HEK293 (cell line): ENCODE data around the gene CDS1.

Experiments used
- CTCF ChIA-PET: fragments of 350-600 bp; formaldehyde crosslinking; extraction: SDS; loops from one replicate; lab custom pipeline; 2021; ENCODE audit warnings: antibody characterized with exemption; lab: Yijun Ruan, JAX
- POLR2A ChIA-PET: fragments of 300-600 bp; formaldehyde crosslinking; extraction: SDS; loops from one replicate; lab custom pipeline; 2020; ENCODE audit warnings: antibody characterized with exemption, inconsistent platforms; lab: Yijun Ruan, JAX
- H3K27ac ChIP-seq: fragments of 200-500 bp; sonication (Bioruptor generic); 2 replicates; pipeline ENCODE4 v1.5.1; 2014; ENCODE audit warnings: low read depth, low read length, control low read depth, inconsistent platforms; ENCODE audit errors: extremely low read depth
- H3K36me3 ChIP-seq, 2 experiments: fragments of 200-500 bp in 1 of 2; sonication (Bioruptor generic) in 1 of 2; 1 replicate in 1 of 2; 2 replicates in 1 of 2; pipeline ENCODE4 v1.5.1; 2014 to 2017; ENCODE audit warnings: inconsistent platforms in 2 of 2, low read length in 2 of 2; ENCODE audit not compliant: control insufficient read depth in 2 of 2, insufficient read depth in 1 of 2
- H3K4me1 ChIP-seq: fragments of 200-500 bp; sonication (Bioruptor generic); 2 replicates; pipeline ENCODE4 v1.5.1; 2014; ENCODE audit warnings: mild to moderate bottlenecking, low read length, inconsistent platforms; ENCODE audit not compliant: control insufficient read depth, insufficient read depth
- H3K4me3 ChIP-seq: 2 replicates; pipeline ENCODE4 v1.5.1; 2011; ENCODE audit warnings: low read depth, mild to moderate bottlenecking, control low read depth, low read length, moderate library complexity
- H3K9me3 ChIP-seq: fragments of 200-500 bp; sonication (Bioruptor generic); 2 replicates; pipeline ENCODE4 v1.5.1; 2014; ENCODE audit warnings: low read depth, low read length, inconsistent platforms; ENCODE audit not compliant: control insufficient read depth, insufficient read depth
- MYNN ChIP-seq: fragments of 450-650 bp; formaldehyde crosslinking; IDR thresholded peaks from 2 replicates; pipeline ENCODE4 v1.5.1; 2016; ENCODE audit warnings: missing biosample characterization, missing genetic modification characterization, borderline replicate concordance
- SCRT2 ChIP-seq: fragments of 450-650 bp; formaldehyde crosslinking; IDR thresholded peaks from 2 replicates; pipeline ENCODE4 v1.5.1; 2016; ENCODE audit warnings: missing biosample characterization, missing genetic modification characterization
- SETDB1 ChIP-seq: IDR thresholded peaks from one replicate; pipeline ENCODE4 v1.6.1; 2017; ENCODE audit warnings: mild to moderate bottlenecking, low read length, moderate library complexity, mixed read lengths; ENCODE audit not compliant: insufficient read length
- YY2 ChIP-seq: fragments of 450-650 bp; formaldehyde crosslinking; IDR thresholded peaks from 2 replicates; pipeline ENCODE4 v1.5.1; 2016; ENCODE audit warnings: missing biosample characterization, missing genetic modification characterization
- ZNF114 ChIP-seq: fragments of 450-650 bp; formaldehyde crosslinking; IDR thresholded peaks from 2 replicates; pipeline ENCODE4 v1.5.0; 2017; ENCODE audit warnings: missing biosample characterization, missing genetic modification characterization
- ZNF133 ChIP-seq: fragments of 450-650 bp; formaldehyde crosslinking; IDR thresholded peaks from 2 replicates; pipeline ENCODE4 v1.5.1; 2016; ENCODE audit warnings: missing biosample characterization, missing genetic modification characterization
- ZNF140 ChIP-seq: fragments of 450-650 bp; formaldehyde crosslinking; IDR thresholded peaks from 2 replicates; pipeline ENCODE4 v1.5.1; 2016; ENCODE audit warnings: missing biosample characterization, missing genetic modification characterization
- ZNF19 ChIP-seq: fragments of 450-650 bp; formaldehyde crosslinking; IDR thresholded peaks from 2 replicates; pipeline ENCODE4; 2016; ENCODE audit warnings: missing biosample characterization, missing genetic modification characterization, low read depth
- ZNF214 ChIP-seq: fragments of 450-650 bp; formaldehyde crosslinking; IDR thresholded peaks from 2 replicates; pipeline ENCODE4 v1.5.1; 2017; ENCODE audit warnings: missing biosample characterization, mild to moderate bottlenecking, missing genetic modification characterization, borderline replicate concordance
- ZNF302 ChIP-seq: fragments of 450-650 bp; formaldehyde crosslinking; IDR thresholded peaks from 2 replicates; pipeline ENCODE4 v1.5.1; 2016; ENCODE audit warnings: missing biosample characterization, missing genetic modification characterization, low read depth
- ZNF394 ChIP-seq: fragments of 450-650 bp; formaldehyde crosslinking; IDR thresholded peaks from 2 replicates; pipeline ENCODE4 v1.5.1; 2016; ENCODE audit warnings: missing biosample characterization, missing genetic modification characterization, mild to moderate bottlenecking, moderate library complexity, borderline replicate concordance
- ZNF449 ChIP-seq: fragments of 450-650 bp; formaldehyde crosslinking; IDR thresholded peaks from 2 replicates; pipeline ENCODE4 v1.5.1; 2017; ENCODE audit warnings: missing biosample characterization, mild to moderate bottlenecking, missing genetic modification characterization, moderate library complexity
- ZNF549 ChIP-seq: fragments of 450-650 bp; IDR thresholded peaks from 2 replicates; pipeline ENCODE4 v1.5.1; 2018; ENCODE audit warnings: missing biosample characterization, missing genetic modification characterization, mild to moderate bottlenecking, inconsistent platforms, moderate library complexity
- ZNF561 ChIP-seq: fragments of 450-650 bp; IDR thresholded peaks from 2 replicates; pipeline ENCODE4 v1.5.1; 2018; ENCODE audit warnings: missing biosample characterization, missing genetic modification characterization, borderline replicate concordance
- ZNF585B ChIP-seq: fragments of 450-650 bp; formaldehyde crosslinking; IDR thresholded peaks from 2 replicates; pipeline ENCODE4 v1.5.1; 2016; ENCODE audit warnings: missing biosample characterization, missing genetic modification characterization
- ZNF596 ChIP-seq: fragments of 450-650 bp; IDR thresholded peaks from 2 replicates; pipeline ENCODE4 v1.5.0; 2018; ENCODE audit warnings: missing biosample characterization, mild to moderate bottlenecking, missing genetic modification characterization, moderate library complexity
- ZNF623 ChIP-seq: fragments of 450-650 bp; formaldehyde crosslinking; IDR thresholded peaks from 2 replicates; pipeline ENCODE4 v1.5.1; 2016; ENCODE audit warnings: missing biosample characterization, missing genetic modification characterization
- ZNF660 ChIP-seq: fragments of 450-650 bp; IDR thresholded peaks from 2 replicates; pipeline ENCODE4 v1.5.1; 2018; ENCODE audit warnings: missing biosample characterization, mild to moderate bottlenecking, missing genetic modification characterization
- ZNF677 ChIP-seq: fragments of 450-650 bp; IDR thresholded peaks from 2 replicates; pipeline ENCODE4 v1.5.0; 2018; ENCODE audit warnings: missing biosample characterization, mild to moderate bottlenecking, missing genetic modification characterization, moderate library complexity
- ZNF791 ChIP-seq: fragments of 450-650 bp; formaldehyde crosslinking; IDR thresholded peaks from 2 replicates; pipeline ENCODE4 v1.5.1; 2016; ENCODE audit warnings: missing biosample characterization, missing genetic modification characterization
- ZNF843 ChIP-seq: fragments of 450-650 bp; formaldehyde crosslinking; IDR thresholded peaks from 2 replicates; pipeline ENCODE4 v1.5.1; 2016; ENCODE audit warnings: missing biosample characterization, missing genetic modification characterization
- TF ChIP-seq, protein P1 (sequence below): fragments of 450-650 bp; formaldehyde crosslinking; conservative IDR thresholded peaks from 2 replicates; pipeline ENCODE4 v1.5.1; 2016; ENCODE audit warnings: low read depth, missing biosample characterization, missing genetic modification characterization
- TF ChIP-seq, protein P2 (sequence below): fragments of 450-650 bp; formaldehyde crosslinking; IDR thresholded peaks from 2 replicates; pipeline ENCODE4 v1.5.1; 2017; ENCODE audit warnings: missing biosample characterization, missing genetic modification characterization
- TF ChIP-seq, protein P3 (sequence below): fragments of 450-650 bp; formaldehyde crosslinking; IDR thresholded peaks from 2 replicates; pipeline ENCODE4 v1.5.1; 2016; ENCODE audit warnings: missing biosample characterization, missing genetic modification characterization, low read depth

CDS1 gene

DNA sequence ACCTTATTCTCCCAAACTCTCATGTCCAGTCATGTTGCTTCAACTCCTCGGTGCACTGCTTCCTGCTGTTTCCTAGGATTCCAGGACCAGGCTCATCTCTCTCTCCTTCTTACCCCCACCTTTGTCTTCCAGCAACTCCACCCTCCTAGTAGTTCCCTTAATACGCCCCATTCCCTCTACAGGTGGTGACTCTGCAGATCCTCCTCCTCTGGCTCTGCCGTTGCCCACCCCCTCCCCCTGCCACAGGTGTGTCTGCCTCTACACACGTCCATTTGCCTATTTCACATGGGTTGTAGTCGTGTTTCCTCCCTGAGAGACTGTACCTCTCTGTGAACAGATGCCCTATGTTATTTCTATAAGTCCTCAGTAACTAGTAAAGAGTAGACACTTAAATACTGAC is 32.4 kb downstream of the CDS1 start:
- TF ChIP-seq ZNF214 (tag by site-specific recombination) (no peak), SCRT2 (0 out of 2 replicates have a peak, but pooled peaks have one; percentile 28)
- TF ChIP-seq, protein P1, sequence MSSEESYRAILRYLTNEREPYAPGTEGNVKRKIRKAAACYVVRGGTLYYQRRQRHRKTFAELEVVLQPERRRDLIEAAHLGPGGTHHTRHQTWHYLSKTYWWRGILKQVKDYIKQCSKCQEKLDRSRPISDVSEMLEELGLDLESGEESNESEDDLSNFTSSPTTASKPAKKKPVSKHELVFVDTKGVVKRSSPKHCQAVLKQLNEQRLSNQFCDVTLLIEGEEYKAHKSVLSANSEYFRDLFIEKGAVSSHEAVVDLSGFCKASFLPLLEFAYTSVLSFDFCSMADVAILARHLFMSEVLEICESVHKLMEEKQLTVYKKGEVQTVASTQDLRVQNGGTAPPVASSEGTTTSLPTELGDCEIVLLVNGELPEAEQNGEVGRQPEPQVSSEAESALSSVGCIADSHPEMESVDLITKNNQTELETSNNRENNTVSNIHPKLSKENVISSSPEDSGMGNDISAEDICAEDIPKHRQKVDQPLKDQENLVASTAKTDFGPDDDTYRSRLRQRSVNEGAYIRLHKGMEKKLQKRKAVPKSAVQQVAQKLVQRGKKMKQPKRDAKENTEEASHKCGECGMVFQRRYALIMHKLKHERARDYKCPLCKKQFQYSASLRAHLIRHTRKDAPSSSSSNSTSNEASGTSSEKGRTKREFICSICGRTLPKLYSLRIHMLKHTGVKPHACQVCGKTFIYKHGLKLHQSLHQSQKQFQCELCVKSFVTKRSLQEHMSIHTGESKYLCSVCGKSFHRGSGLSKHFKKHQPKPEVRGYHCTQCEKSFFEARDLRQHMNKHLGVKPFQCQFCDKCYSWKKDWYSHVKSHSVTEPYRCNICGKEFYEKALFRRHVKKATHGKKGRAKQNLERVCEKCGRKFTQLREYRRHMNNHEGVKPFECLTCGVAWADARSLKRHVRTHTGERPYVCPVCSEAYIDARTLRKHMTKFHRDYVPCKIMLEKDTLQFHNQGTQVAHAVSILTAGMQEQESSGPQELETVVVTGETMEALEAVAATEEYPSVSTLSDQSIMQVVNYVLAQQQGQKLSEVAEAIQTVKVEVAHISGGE, result no peak
- POLR2A ChIA-PET, result no interaction called here

GRCh38 chr4:84622959-84623358 is 40.0 kb downstream of the CDS1 start:
- no peaks in the 10 kb centered on the region for H3K9me3 ChIP-seq

More for the DNA sequence above, 32.4 kb downstream of the CDS1 start:
- CTCF ChIA-PET, result no interaction called here
- Histone ChIP-seq H3K4me3 (no peak overlapping the region), H3K4me1 (no peaks in the 10 kb centered on the region), H3K27ac (no peak overlapping the region), H3K9me3 (no peaks in the 10 kb centered on the region), H3K36me3 (peaks cover 3 to 14% of the 10 kb centered on the region in 2 experiments)

GRCh38 chr4:84623661-84624060 is 40.7 kb downstream of the CDS1 start:
- Histone ChIP-seq H3K27ac (no peak overlapping the region), H3K36me3 (peaks cover 3 to 7% of the 10 kb centered on the region in 2 experiments; a peak in 2 of 3 replicates), H3K9me3 (no peaks in the 10 kb centered on the region), H3K4me1 (no peaks in the 10 kb centered on the region), H3K4me3 (no peak overlapping the region)
- ChIA-PET CTCF (interaction anchor here (0.6 kb wide), 1 partner anchor 31 kb away, joined by 3 read pairs; no protein-coding TSS in a partner anchor), POLR2A (no interaction called here)
- TF ChIP-seq ZNF302 (tag by site-specific recombination) (no peak), ZNF677 (no peak), ZNF843 (no peak), ZNF140 (tag by site-specific recombination) (no peak), ZNF791 (no peak), ZNF623 (no peak), MYNN (no peak), ZNF585B (tag by site-specific recombination) (no peak), ZNF549 (tag by site-specific recombination) (no peak), ZNF394 (no peak), ZNF19 (tag by site-specific recombination) (no peak), ZNF561 (tag by site-specific recombination) (no peak), ZNF660 (tag by site-specific recombination) (no peak), ZNF133 (tag by site-specific recombination) (no peak), SETDB1 (no peak), ZNF596 (tag by site-specific recombination) (no peak), ZNF114 (tag by site-specific recombination) (no peak)
- TF ChIP-seq, protein P2, sequence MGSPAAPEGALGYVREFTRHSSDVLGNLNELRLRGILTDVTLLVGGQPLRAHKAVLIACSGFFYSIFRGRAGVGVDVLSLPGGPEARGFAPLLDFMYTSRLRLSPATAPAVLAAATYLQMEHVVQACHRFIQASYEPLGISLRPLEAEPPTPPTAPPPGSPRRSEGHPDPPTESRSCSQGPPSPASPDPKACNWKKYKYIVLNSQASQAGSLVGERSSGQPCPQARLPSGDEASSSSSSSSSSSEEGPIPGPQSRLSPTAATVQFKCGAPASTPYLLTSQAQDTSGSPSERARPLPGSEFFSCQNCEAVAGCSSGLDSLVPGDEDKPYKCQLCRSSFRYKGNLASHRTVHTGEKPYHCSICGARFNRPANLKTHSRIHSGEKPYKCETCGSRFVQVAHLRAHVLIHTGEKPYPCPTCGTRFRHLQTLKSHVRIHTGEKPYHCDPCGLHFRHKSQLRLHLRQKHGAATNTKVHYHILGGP, result no peak
- TF ChIP-seq, protein P3, sequence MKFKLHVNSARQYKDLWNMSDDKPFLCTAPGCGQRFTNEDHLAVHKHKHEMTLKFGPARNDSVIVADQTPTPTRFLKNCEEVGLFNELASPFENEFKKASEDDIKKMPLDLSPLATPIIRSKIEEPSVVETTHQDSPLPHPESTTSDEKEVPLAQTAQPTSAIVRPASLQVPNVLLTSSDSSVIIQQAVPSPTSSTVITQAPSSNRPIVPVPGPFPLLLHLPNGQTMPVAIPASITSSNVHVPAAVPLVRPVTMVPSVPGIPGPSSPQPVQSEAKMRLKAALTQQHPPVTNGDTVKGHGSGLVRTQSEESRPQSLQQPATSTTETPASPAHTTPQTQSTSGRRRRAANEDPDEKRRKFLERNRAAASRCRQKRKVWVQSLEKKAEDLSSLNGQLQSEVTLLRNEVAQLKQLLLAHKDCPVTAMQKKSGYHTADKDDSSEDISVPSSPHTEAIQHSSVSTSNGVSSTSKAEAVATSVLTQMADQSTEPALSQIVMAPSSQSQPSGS (tag by site-specific recombination), result no peak

More at GRCh38 chr4:84622959-84623358, 40.0 kb downstream of the CDS1 start:
- ChIA-PET CTCF (no interaction called here), POLR2A (no interaction called here)
- peaks cover 3 to 11% of the 10 kb centered on the region in 2 experiments; a peak in 2 of 3 replicates for H3K36me3 ChIP-seq
- H3K27ac ChIP-seq, result no peak overlapping the region
- no peaks in the 10 kb centered on the region for H3K4me1 ChIP-seq
- TF ChIP-seq YY2 (tag by site-specific recombination), result no peak
- no peak for TF ChIP-seq ZNF449
- no peak overlapping the region for H3K4me3 ChIP-seq
